MV-4-11 (cell line): ENCODE measurements around the gene MYEOV.

Experiments used
- DNase-seq: peaks from one replicate; lab custom pipeline; 2025; lab: John Stamatoyannopoulos, UW

The MYEOV gene

GRCh38 chr11:69301455-69302401 is 7.8 kb downstream of the MYEOV start:
- DNase-seq = peak; percentile 49

DNA sequence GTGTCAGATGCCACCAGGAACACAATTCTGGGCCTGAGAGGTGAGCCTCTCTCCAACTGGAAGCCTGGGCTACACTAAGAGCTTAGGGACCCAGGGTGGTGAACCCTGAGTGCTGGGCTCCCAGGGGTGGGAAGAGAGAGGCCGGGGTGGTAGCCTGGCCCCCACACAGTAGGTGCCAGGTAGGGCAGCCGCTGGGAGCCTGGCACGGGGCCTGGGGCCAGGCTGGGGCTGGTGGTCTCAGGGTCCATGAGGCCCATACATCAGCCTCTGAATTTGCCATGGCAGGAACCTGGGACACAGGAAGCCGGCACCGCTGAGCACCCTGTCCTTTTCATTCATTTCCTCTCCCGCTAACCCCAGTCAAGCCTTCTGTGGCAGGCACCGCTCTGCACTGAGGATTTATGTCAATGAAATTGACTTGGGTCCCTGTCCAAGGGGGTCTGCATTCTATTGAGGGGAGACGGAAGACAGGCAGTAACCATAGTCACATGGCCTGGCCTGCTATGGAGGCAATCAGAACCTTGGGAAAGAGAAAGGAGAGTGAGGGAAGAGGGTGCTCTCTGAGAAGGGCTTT is 8.6 kb downstream of the MYEOV start:
- no peak for DNase-seq

GRCh38 chr11:69303427-69303826 is 9.5 kb downstream of the MYEOV start:
- no peak for DNase-seq

- no peak for DNase-seq
These were observed 10.3 kb downstream of the MYEOV start for GRCh38 chr11:69304258-69304657.

DNA sequence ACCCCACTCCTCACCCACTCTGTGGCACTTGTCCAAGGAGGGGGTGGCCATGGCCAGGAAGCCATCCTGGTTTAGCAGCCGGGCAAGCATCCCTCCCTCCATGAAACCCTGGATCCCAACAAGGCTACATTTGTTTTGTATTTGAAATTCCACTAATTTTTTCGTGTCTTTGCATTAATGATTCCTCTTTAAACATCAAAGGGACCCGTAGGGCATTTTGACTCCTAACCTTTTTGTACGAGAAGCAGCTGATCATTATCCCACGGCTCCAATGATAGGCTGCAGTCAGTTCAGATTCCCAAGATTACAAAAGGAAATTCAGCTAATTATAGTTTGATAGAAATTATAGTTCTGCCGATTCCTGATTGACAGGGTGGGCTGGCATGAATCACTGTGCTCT is 10.7 kb downstream of the MYEOV start:
- no peak for DNase-seq

GRCh38 chr11:69305885-69306540 is 12.1 kb downstream of the MYEOV start:
- DNase-seq = no peak

DNA sequence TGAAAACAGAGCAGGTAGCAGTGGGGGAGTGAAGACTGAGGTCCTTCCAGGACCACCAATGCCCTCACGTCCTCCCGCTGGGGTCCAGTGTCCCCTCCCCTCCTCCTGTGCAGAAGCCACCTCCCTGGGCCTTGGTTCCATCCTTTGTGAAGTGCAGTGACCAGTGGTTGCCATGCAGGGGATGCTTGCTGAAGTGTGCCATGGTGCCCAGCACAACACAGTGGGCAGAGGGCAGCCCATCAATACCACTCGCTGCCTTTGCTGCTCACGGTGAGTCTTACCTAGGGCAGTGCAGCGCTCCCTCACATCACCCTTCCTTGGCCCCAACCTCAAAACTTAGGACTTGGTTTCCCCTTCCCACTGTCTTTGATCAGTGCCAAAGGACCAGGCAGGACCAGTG is 12.9 kb downstream of the MYEOV start:
- no peak for DNase-seq

DNA sequence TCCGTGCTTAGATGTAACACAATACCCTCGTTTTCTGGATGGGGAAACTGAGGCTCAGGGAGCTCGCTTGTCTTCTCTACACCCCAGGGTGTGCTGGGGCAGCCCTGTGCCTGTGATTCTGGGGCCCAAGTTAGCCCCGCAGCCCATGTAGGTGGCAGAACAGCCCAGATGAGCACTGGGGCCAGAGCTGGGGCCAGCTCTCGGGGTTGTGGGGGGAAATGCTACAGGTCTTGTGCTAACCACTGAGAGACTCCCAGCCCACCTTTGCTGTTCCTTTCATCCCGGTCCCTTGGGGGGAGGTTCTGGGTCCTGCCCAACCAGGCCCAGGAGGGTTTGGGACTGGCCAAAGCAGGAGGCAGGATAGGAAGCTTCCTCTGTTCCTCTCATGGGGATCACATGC is 13.5 kb downstream of the MYEOV start:
- DNase-seq = no peak

- DNase-seq = no peak
These were observed 14.0 kb downstream of the MYEOV start for GRCh38 chr11:69307871-69308431.

GRCh38 chr11:69308491-69308911 is 14.5 kb downstream of the MYEOV start:
- DNase-seq = no peak

GRCh38 chr11:69308936-69309615 is 15.1 kb downstream of the MYEOV start:
- no peak for DNase-seq

GRCh38 chr11:69309631-69310280 is 15.8 kb downstream of the MYEOV start:
- no peak for DNase-seq

DNA sequence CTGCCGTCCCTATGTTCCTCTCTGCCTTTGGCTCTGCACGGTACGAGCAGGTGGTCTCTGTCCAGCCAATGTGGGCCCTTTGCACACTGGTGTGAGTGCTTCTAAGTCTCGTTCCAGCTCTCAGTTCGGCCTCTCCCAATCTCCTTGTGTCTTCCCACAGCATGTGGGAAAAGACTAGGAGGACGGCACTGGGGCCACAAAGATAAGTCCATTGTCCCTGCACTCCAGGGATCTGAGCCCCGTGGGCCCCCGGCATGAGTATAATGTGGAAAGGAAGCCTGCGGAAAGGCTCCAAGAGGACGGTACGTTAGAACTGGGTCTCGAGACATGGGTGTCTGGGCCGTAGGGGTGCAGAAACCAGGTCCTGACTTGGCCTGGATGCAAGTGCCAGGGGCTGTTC is 16.4 kb downstream of the MYEOV start:
- no peak for DNase-seq

GRCh38 chr11:69310934-69311766 is 17.2 kb downstream of the MYEOV start:
- no peak for DNase-seq

DNA sequence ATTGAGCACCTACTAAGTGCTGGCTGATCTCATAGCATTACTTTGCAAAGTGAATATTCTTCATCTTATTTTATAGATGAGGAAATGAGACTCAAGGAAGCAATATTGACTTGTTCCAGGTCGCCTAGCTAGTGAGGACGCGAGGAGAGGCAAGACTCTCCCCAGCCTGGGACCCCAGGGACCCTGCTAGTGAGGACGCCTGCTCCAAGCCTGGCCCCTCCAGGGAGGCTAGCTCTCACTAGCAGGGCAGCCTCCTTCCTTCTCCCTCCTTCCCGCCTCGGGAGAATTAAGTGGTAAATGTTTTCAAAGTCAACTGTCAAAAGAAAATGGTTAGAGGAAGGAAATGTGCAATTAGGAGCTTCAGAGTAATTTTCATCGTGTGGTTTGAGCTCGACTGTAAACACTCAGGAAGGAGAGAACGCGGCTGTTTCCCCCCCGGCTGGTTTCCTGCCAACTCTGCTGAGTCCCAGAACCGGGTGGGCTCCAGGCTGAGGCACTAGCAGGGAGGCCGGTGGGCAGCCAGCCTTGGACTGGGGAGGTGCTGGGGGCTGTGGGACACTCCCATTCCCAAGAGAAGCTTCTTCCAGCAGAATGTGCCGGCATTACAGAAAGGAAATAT is 17.9 kb downstream of the MYEOV start:
- DNase-seq = peak; percentile 84

- DNase-seq = no peak
These were observed 18.8 kb downstream of the MYEOV start for GRCh38 chr11:69312453-69313404.

- no peak for DNase-seq
These were observed 20.0 kb downstream of the MYEOV start for GRCh38 chr11:69313992-69314391.

GRCh38 chr11:69314555-69314954 is 20.6 kb downstream of the MYEOV start:
- no peak for DNase-seq

DNA sequence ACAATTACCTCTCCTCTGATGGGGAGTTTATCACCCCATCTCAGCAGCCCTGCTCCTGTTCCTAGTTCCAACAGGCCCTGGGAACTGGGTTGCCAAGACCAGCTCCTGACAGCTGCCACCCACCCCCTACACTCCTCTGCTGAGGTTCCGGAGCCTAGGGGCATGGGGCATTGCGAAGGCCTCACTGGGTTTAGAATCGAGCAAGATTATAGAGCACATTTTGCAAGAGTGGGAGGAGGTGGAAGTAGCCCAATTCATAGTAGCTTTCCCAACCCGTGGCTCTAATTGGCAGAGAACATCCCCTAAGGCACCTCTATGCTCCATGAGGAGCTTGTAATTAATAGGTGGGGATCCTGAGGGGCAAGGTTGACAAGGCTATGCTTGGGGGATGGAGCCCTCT is 23.0 kb downstream of the MYEOV start:
- DNase-seq = no peak
